ENCODE results near the gene SLCO3A1.

The SLCO3A1 gene

DNA sequence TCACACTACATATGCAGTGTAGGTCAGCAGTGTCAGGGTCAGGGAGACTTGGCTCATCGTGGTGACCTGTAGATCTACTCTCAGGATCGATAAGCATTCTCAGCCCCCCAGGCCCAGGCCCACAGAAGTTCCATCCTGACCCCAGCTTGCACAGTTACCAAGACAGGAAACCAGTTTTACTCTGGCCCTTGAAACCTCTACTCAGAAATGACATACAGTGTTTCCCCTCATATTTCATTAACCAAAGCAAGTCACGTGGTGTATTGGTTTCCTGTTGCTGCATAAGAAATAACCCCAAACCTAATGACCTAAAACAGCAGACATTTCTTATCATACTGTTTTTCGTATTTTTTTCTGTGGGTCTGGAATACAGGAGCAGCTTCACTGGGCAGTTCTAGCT, 242.2 kb downstream of the SLCO3A1 start:
- ChIA-PET POLR2A (interaction anchor here (0.9 kb wide), 1 partner anchor 68 kb away, joined by 3 read pairs; no protein-coding TSS in a partner anchor), CTCF (interaction anchor here (1.0 to 5.3 kb wide), 5 partner anchors 11 to 620 kb away, joined by 4 to 44 read pairs (median 18); no protein-coding TSS in a partner anchor)
- TF ChIP-seq CTCF (IDR thresholded peaks at IDR 0.05; ENCODE audit: insufficient read depth, low read length, missing control alignments): no peak
- DNase-seq (ENCODE audit: low read depth, low spot score): no peak
- H3K4me3 ChIP-seq (ENCODE audit: low read depth, low read length): no peak overlapping the region

GRCh38 chr15:92097474-92098178, 244.1 kb downstream of the SLCO3A1 start:
- no peak overlapping the region for H3K4me3 ChIP-seq (ENCODE audit: low read depth, low read length)
- CTCF ChIA-PET: interaction anchor here (0.6 to 5.3 kb wide), 16 partner anchors 9 to 620 kb away, joined by 3 to 44 read pairs (median 5); no protein-coding TSS in a partner anchor

DNA sequence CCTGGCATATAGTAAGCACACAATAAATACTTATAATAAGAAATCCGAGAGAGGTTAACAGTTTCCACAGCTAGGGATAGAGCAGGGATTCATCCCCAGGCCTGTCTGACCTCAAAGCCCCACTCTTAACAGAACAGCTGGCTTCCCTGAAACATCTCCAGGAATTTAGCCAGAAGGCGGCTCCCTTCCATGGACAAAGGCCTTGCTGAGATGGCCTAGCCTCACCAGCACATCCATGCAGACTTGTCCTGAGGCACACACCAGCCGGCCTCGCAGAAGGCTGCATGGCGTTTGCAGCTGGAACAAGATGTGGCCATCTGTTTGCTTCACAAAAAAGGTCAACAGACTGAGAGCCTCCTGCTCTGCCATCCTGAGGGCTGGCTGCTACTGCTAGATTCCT, 245.4 kb downstream of the SLCO3A1 start:
- H3K4me3 ChIP-seq (ENCODE audit: low read depth, low read length): no peak overlapping the region
- POLR2A ChIA-PET: no interaction called here
- CTCF ChIA-PET: interaction anchor here (0.6 to 5.3 kb wide), 11 partner anchors 8 to 617 kb away, joined by 3 to 44 read pairs (median 5); no protein-coding TSS in a partner anchor
- DNase-seq (ENCODE audit: low read depth, low spot score): no peak
- no peak for TF ChIP-seq CTCF (IDR thresholded peaks at IDR 0.05; ENCODE audit: insufficient read depth, low read length, missing control alignments)

More at GRCh38 chr15:92097474-92098178, 244.1 kb downstream of the SLCO3A1 start:
- POLR2A ChIA-PET: no interaction called here
- peak; percentile 73 for TF ChIP-seq CTCF (IDR thresholded peaks at IDR 0.05; ENCODE audit: insufficient read depth, low read length, missing control alignments)
- no peak for DNase-seq (ENCODE audit: low read depth, low spot score)

DNA sequence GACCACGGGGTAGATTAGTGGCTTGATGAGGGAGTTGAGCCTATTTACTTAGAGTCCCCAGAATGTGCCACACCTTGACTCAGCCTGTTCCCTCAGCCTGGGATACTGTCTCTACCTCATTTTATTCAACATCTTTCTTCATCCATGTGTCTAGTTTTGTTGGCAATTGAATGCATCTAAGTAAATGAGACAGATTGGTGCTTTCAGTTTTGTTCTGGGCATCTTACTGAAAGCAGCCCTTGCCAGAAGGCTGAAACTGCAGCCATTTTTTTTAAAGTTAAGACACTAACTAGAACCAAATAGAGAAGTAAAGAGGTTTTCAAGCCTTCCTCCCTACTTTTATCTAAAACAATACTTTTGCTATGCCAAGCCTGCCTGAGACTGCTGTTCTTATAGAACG, 246.8 kb downstream of the SLCO3A1 start:
- CTCF ChIA-PET: interaction anchor here (0.9 to 1.0 kb wide), 3 partner anchors 34 to 291 kb away, joined by 3 read pairs; no protein-coding TSS in a partner anchor
- TF ChIP-seq CTCF (IDR thresholded peaks at IDR 0.05; ENCODE audit: insufficient read depth, low read length, missing control alignments): no peak
- POLR2A ChIA-PET: no interaction called here

DNA sequence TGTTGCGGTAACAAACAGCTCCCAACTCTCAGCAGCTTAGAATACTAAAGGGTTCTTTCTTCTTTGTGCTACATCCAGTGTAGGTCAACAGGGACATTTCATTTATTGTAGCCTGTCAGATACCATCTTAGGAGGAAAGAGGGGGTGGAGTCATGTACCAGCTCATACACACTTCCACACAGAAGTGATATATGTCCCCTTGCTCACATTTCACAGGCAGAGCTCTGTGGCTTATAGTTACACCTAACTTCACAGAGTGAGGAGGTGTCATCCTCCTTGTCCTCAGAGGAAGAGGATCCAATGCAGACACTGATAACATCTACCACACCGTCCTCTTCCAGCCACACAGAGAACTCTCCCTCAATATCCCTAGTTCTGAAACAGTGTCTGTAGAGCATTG, 247.2 kb downstream of the SLCO3A1 start:
- ChIA-PET POLR2A (no interaction called here), CTCF (interaction anchor here (0.9 to 2.4 kb wide), 4 partner anchors 9 to 615 kb away, joined by 3 to 7 read pairs (median 4); no protein-coding TSS in a partner anchor)
- no peak overlapping the region for H3K4me3 ChIP-seq (ENCODE audit: low read depth, low read length)
- no peak for TF ChIP-seq CTCF (IDR thresholded peaks at IDR 0.05; ENCODE audit: insufficient read depth, low read length, missing control alignments)
- no peak for DNase-seq (ENCODE audit: low read depth, low spot score)

More for the DNA sequence above, 246.8 kb downstream of the SLCO3A1 start:
- DNase-seq (ENCODE audit: low read depth, low spot score): no peak
- H3K4me3 ChIP-seq (ENCODE audit: low read depth, low read length): no peak overlapping the region

GRCh38 chr15:92101708-92102394, 248.3 kb downstream of the SLCO3A1 start:
- H3K4me3 ChIP-seq (ENCODE audit: low read depth, low read length): no peak overlapping the region
- ChIA-PET CTCF (interaction anchor here (1.0 to 2.4 kb wide), 3 partner anchors 10 to 799 kb away, joined by 3 to 7 read pairs (median 6); no protein-coding TSS in a partner anchor), POLR2A (no interaction called here)
- DNase-seq (ENCODE audit: low read depth, low spot score): no peak
- no peak for TF ChIP-seq CTCF (IDR thresholded peaks at IDR 0.05; ENCODE audit: insufficient read depth, low read length, missing control alignments)

All from AG04449 (cell line).